Measurements from ENCODE around the gene SRD5A2.

Gene SRD5A2

GRCh38 chr2:31580321-31581117 lies at the start of gene SRD5A2:
Gene SRD5A2 (minus strand): TSS chr2:31580938. CDS start chr2:31580900, 38 bp downstream.
- DNase-seq = no peak

GRCh38 chr2:31606509-31606908 lies 25.8 kb upstream of the SRD5A2 start:
- no peak for DNase-seq

GRCh38 chr2:31598694-31599093 lies 18.0 kb upstream of the SRD5A2 start:
- DNase-seq = no peak

GRCh38 chr2:31586230-31586629 lies 5.5 kb upstream of the SRD5A2 start:
- DNase-seq = no peak

GRCh38 chr2:31581124-31581795 lies 522 bp upstream of the SRD5A2 start:
- DNase-seq = no peak

- no peak for DNase-seq
These were observed 780 bp downstream of the SRD5A2 start for GRCh38 chr2:31579996-31580320.

- no peak for DNase-seq
These were observed 2.4 kb downstream of the SRD5A2 start for GRCh38 chr2:31578316-31578715.

GRCh38 chr2:31577143-31577542 lies 3.6 kb downstream of the SRD5A2 start:
- no peak for DNase-seq

GRCh38 chr2:31568585-31569201 lies 12.0 kb downstream of the SRD5A2 start:
- no peak for DNase-seq

GRCh38 chr2:31567679-31568078 lies 13.1 kb downstream of the SRD5A2 start:
- no peak for DNase-seq

GRCh38 chr2:31563273-31563839 lies 17.4 kb downstream of the SRD5A2 start:
- no peak for DNase-seq

- no peak for DNase-seq
These were observed 18.9 kb downstream of the SRD5A2 start for GRCh38 chr2:31561823-31562222.

- no peak for DNase-seq
These were observed 22.1 kb downstream of the SRD5A2 start for GRCh38 chr2:31558401-31559295.

- no peak for DNase-seq
These were observed 23.8 kb downstream of the SRD5A2 start for GRCh38 chr2:31556940-31557339.

GRCh38 chr2:31555967-31556706 lies 24.6 kb downstream of the SRD5A2 start:
- no peak for DNase-seq

GRCh38 chr2:31553362-31553761 lies 27.4 kb downstream of the SRD5A2 start:
- no peak for DNase-seq

GRCh38 chr2:31547485-31547884 lies 33.3 kb downstream of the SRD5A2 start:
- DNase-seq = no peak

GRCh38 chr2:31541853-31542252 lies 38.9 kb downstream of the SRD5A2 start:
- no peak for DNase-seq

GRCh38 chr2:31539505-31539904 lies 41.2 kb downstream of the SRD5A2 start:
- no peak for DNase-seq

GRCh38 chr2:31535768-31536167 lies 45.0 kb downstream of the SRD5A2 start:
- DNase-seq = no peak

GRCh38 chr2:31534636-31535035 lies 46.1 kb downstream of the SRD5A2 start:
- DNase-seq = no peak
